PFSK-1 (cell line): ENCODE results near the gene ARHGEF12.

ENCODE experiments used
- POLR2AphosphoS5 ChIP-seq: IDR thresholded peaks from 2 replicates; pipeline ENCODE4 v1.6.1; 2012; ENCODE audit warnings: low read depth, mild to moderate bottlenecking, control low read depth, low read length, moderate library complexity
- REST ChIP-seq, 2 experiments: IDR thresholded peaks; 2 replicates each; pipeline versions ENCODE4 v1.6.1 to v1.8.0; 2011 to 2012; ENCODE audit warnings: low read depth in 2 of 2, low read length in 2 of 2, control low read depth in 1 of 2, inconsistent platforms in 1 of 2, mild to moderate bottlenecking in 1 of 2, moderate library complexity in 1 of 2; ENCODE audit not compliant: insufficient read depth in 1 of 2
- SIN3A ChIP-seq: IDR thresholded peaks from 2 replicates; pipeline ENCODE4 v1.6.1; 2012; ENCODE audit warnings: mild to moderate bottlenecking, low read length, moderate library complexity, borderline replicate concordance; ENCODE audit not compliant: insufficient read depth

- no peak for TF ChIP-seq REST (IDR thresholded peaks at IDR 0.05; ENCODE audit: insufficient read depth in 1 of 2, low read depth in 2 of 2, low read length in 2 of 2)
- TF ChIP-seq POLR2AphosphoS5: no peak
- TF ChIP-seq SIN3A: no peak
These were observed 196.0 kb downstream of the ARHGEF12 start for GRCh38 chr11:120532082-120532831.
